Right cardiac atrium (tissue), 5 donors: ENCODE data around the gene CCDC137. TPM values are rescaled to one million over a fixed set of nuclear protein-coding genes. Genes with fewer than 3 reads are reported as not detected.
A peak's percentile ranks its signal among the peaks of the same experiment; 100 is the strongest.

ENCODE experiments used
- ATAC-seq, 2 donors: fragments of 200-7000 bp; cut with Tn5 transposase; one replicate each; pipeline versions ENCODE4 v1.8.0 to v1.9.1; 2020; ENCODE audit warnings: moderate library complexity in 2 of 2, mild to moderate bottlenecking in 1 of 2
- DNase-seq, 3 donors: peaks; one replicate each; pipeline ENCODE4 v3.0.0-alpha.2; 2020
- H3K27ac ChIP-seq: one replicate; pipeline ENCODE4 v1.5.1; 2013; ENCODE audit warnings: mild to moderate bottlenecking, low read length, control low read depth, moderate library complexity
- H3K27me3 ChIP-seq: one replicate; pipeline ENCODE4 v1.6.1; 2013; ENCODE audit not compliant: control insufficient read depth, insufficient read depth
- H3K4me1 ChIP-seq: one replicate; pipeline ENCODE4 v1.6.1; 2013; ENCODE audit warnings: low read length; ENCODE audit not compliant: control insufficient read depth, insufficient read depth
- H3K4me3 ChIP-seq: one replicate; pipeline ENCODE4 v1.5.1; 2013; ENCODE audit warnings: low read length, control low read depth
- H3K9me3 ChIP-seq: one replicate; pipeline ENCODE4 v1.6.1; 2013; ENCODE audit warnings: low read length; ENCODE audit not compliant: control insufficient read depth
- WGBS: extraction: QIAGEN DNeasy Blood & Tissue Kit; methylation state at CpG from one replicate; pipeline ENCODE4 v1.1.7; 2013; 5-methylcytosine and 5-hydroxymethylcytosine counted together
- intact Hi-C, 4 donors: fragments of 100-400 bp; cut with DNase I; formaldehyde crosslinking; loops; one replicate each; pipeline versions ENCODE4 v1.11.0 to v1.14.0; 2022 to 2023
- polyA plus RNA-seq: library from polyadenylated mRNA; stranded (reverse); fragments of 200-250 nt; gene quantifications from one replicate; pipeline ENCODE4 v1.2.3, GENCODE V29; 2013
- total RNA-seq, 4 donors: library from RNA; stranded (reverse); fragmentation: NEBNext Ultra II Directional; extraction: Animal tissue kit (Norgen Biotek cat#: 25700); gene quantifications; one replicate each; pipeline ENCODE4 v1.2.1, GENCODE V29; 2021
- donor health status: healthy with polysubstance abuse.
- donor health status: DM: no; HTN: yes; CAD: no.
- donor health status: DM: no; HTN: no; CAD: no.
- donor health status: DM: no; HTN: yes; CAD: no; lungs with severe emphysema.
- donor health status: DM: yes; HTN: yes; CAD: no.

CCDC137 gene
- total and polyA plus RNA-seq, 5 donors, result 5.0 to 10.9 (median 7.2) TPM

GRCh38 chr17:81683584-81684441, 17.3 kb downstream of the CCDC137 start, which contains the start of the genes ARL16 and HGS:
Gene ARL16, minus strand, starts transcription at chr17:81683797. Its CDS starts 44 bp downstream, at chr17:81683753.
Gene HGS, plus strand, starts transcription at chr17:81684011. Its CDS starts 56 bp downstream, at chr17:81684067.
- Histone ChIP-seq H3K4me3 (peak within 1 kb of the TSS; percentile 97), H3K4me1 (peaks cover 6% of the 10 kb centered on the region), H3K27me3 (no peaks in the 10 kb centered on the region), H3K9me3 (no peaks in the 10 kb centered on the region), H3K27ac (peak within 1 kb of the TSS; percentile 34)
- WGBS, result under 1% methylated on average over 112 of the region's 112 CpGs
- ATAC-seq (peak; percentile 98), DNase-seq (peak; percentile 98 to 99 (median 99))
- intact Hi-C loops, result no loop called here

- H3K4me1 ChIP-seq, result peaks cover 6% of the 10 kb centered on the region
- H3K4me3 ChIP-seq, result peak overlapping the region; percentile 97
- peak in 1 of 2 donors; percentile 13 for ATAC-seq
- DNase-seq, result no peak
- intact Hi-C loops, result no loop called here
- H3K9me3 ChIP-seq, result no peaks in the 10 kb centered on the region
- no peak overlapping the region for H3K27ac ChIP-seq
- no peaks in the 10 kb centered on the region for H3K27me3 ChIP-seq
- WGBS, result 5% methylated on average over 16 of the region's 16 CpGs
These were observed 17.9 kb downstream of the CCDC137 start for GRCh38 chr17:81684442-81684911.

- intact Hi-C loops, result no loop called here
- 78% methylated on average over 12 of the region's 12 CpGs for WGBS
- H3K9me3 ChIP-seq, result no peaks in the 10 kb centered on the region
- ATAC-seq (no peak), DNase-seq (no peak)
- H3K27me3 ChIP-seq, result no peaks in the 10 kb centered on the region
- peak overlapping the region; percentile 97 for H3K4me3 ChIP-seq
- no peak overlapping the region for H3K27ac ChIP-seq
- H3K4me1 ChIP-seq, result peaks cover 6% of the 10 kb centered on the region
These were observed 18.6 kb downstream of the CCDC137 start for GRCh38 chr17:81685108-81685507.

GRCh38 chr17:81686614-81687013, 20.1 kb downstream of the CCDC137 start:
- H3K27ac ChIP-seq, result no peak overlapping the region
- H3K4me1 ChIP-seq, result peaks cover 6% of the 10 kb centered on the region
- DNase-seq (no peak), ATAC-seq (no peak)
- no peak overlapping the region for H3K4me3 ChIP-seq
- no peaks in the 10 kb centered on the region for H3K9me3 ChIP-seq
- WGBS, result 92% methylated on average over 20 of the region's 20 CpGs
- H3K27me3 ChIP-seq, result no peaks in the 10 kb centered on the region
- intact Hi-C loops, result no loop called here

DNA sequence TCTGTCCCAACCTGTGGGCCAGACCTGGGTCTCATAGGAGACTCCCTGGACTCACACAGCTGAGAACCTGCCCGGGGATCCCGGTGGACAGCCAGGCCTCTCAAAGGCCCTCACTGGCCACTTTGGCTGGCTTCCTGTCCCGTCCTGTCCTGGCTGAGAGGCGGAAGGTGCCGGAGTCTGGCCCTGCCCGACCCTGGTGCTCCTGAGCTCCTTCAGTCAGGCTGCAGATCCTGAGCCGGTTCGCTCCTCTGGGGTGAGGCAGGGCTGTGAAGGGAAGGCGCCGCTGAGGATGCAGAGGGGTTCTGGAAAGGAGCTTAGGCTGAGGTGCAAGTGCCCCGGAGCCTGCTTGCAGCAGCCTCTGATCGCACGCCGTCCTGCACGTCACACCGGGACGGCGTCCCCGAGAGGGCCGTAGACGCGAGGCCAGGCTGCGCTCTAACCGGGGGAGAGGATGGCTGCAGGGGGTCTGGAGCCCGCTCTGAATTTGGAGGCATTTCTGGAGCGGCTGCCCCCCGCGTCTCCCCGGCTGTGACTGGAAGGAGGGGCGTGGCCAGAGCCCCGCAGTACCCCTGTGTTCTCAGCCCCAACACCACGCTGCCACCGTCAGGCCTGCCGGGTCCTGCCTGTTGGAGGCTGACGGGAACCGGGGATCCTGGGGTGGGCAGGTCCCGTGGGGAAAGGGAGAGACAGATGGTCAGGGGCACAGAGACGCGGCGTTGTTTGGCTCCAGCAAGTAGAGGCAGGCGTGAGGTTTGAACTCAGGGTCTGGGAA, 21.4 kb downstream of the CCDC137 start:
- WGBS, result 92% methylated on average over 41 of the region's 41 CpGs
- intact Hi-C loops, result no loop called here
- no peak for ATAC-seq
- Histone ChIP-seq H3K27ac (no peak overlapping the region), H3K9me3 (no peaks in the 10 kb centered on the region), H3K4me1 (peaks cover 6% of the 10 kb centered on the region), H3K4me3 (no peak overlapping the region), H3K27me3 (no peaks in the 10 kb centered on the region)
- no peak for DNase-seq

DNA sequence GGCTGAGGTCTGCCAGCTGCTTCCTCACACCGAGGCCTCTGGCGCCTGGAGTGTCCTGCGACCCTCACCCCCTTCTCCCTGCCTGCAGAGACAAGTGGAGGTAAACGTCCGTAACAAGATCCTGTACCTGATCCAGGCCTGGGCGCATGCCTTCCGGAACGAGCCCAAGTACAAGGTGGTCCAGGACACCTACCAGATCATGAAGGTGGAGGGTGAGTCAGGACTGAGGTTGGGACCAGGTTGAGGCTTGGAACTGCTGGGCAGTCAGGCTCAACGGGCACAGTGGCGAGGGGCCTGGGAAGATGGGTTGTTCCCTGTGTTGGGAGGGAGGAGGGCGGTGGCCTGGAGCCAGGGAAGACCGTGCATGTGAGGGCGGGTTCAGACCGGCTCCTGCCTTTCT, 22.1 kb downstream of the CCDC137 start:
- ATAC-seq (no peak), DNase-seq (no peak)
- no peak overlapping the region for H3K4me3 ChIP-seq
- H3K4me1 ChIP-seq, result peaks cover 6% of the 10 kb centered on the region
- no peaks in the 10 kb centered on the region for H3K9me3 ChIP-seq
- H3K27me3 ChIP-seq, result no peaks in the 10 kb centered on the region
- intact Hi-C loops, result no loop called here
- no peak overlapping the region for H3K27ac ChIP-seq
- WGBS, result 90% methylated on average over 14 of the region's 14 CpGs

DNA sequence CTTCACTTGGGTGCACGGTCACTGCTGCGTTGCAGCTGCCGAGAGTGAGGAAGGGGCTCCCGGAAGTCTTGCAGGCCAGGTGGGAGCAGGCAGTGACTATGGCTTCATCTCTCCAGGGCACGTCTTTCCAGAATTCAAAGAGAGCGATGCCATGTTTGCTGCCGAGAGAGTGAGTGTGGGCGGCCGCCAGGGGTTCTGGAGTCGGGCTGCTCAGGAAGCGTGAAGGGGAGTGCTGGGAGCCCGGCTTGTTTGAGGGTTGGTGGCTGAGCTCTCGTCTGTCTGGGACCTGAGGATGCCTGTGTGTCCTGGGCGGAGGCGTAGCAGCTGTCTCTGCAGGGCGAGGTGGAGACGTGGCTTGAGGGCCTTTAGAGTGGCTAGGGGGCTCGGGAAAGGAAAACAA, 23.5 kb downstream of the CCDC137 start:
- Histone ChIP-seq H3K9me3 (no peaks in the 10 kb centered on the region), H3K4me3 (no peak overlapping the region), H3K4me1 (peaks cover 3% of the 10 kb centered on the region), H3K27ac (no peak overlapping the region), H3K27me3 (no peaks in the 10 kb centered on the region)
- DNase-seq (no peak), ATAC-seq (no peak)
- WGBS, result 85% methylated on average over 18 of the region's 18 CpGs
- intact Hi-C loops, result no loop called here

DNA sequence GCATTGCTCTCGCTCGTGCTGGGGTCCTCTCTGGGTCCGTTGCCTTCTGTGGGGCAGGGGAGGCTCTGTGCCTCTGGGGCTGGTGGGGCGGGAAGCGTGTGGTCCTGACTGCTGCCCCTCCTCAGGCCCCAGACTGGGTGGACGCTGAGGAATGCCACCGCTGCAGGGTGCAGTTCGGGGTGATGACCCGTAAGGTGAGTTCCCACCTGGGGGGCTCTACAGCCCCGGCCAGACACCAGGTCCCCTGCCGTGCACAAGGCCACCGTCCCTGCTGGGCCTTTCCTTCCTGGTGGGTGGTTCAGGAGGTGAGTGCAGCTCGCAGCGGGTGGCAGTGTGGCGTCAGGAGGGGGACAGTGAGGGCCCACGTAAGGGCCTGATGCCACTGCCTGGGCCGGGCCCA, 24.0 kb downstream of the CCDC137 start:
- Histone ChIP-seq H3K9me3 (no peaks in the 10 kb centered on the region), H3K4me1 (no peaks in the 10 kb centered on the region), H3K27me3 (no peaks in the 10 kb centered on the region), H3K27ac (no peak overlapping the region), H3K4me3 (no peak overlapping the region)
- ATAC-seq, result no peak
- intact Hi-C loops, result no loop called here
- no peak for DNase-seq
- 85% methylated on average over 17 of the region's 17 CpGs for WGBS

DNA sequence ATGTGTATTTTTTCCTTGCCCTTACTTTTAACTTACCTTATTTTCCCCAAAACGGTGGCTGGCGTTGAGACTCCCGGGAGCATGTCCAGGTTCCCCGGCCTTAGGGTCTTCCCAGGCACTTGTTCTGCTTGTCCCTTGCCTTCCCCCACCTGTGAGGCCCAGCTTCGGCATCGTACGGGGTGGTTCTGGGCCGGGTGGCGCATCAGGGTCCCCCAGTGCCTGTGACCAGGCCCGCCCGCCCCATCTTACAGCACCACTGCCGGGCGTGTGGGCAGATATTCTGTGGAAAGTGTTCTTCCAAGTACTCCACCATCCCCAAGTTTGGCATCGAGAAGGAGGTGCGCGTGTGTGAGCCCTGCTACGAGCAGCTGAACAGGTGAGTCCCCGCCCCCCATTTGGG, 24.7 kb downstream of the CCDC137 start:
- intact Hi-C loops, result no loop called here
- 92% methylated on average over 18 of the region's 18 CpGs for WGBS
- ATAC-seq, result no peak

GRCh38 chr17:81691608-81692007, 25.1 kb downstream of the CCDC137 start:
- WGBS, result 97% methylated on average over 20 of the region's 20 CpGs
- DNase-seq (no peak), ATAC-seq (no peak)
- Histone ChIP-seq H3K4me3 (no peak overlapping the region), H3K9me3 (no peaks in the 10 kb centered on the region), H3K27ac (no peak overlapping the region), H3K27me3 (no peaks in the 10 kb centered on the region), H3K4me1 (no peaks in the 10 kb centered on the region)
- intact Hi-C loops, result no loop called here

More for the DNA sequence above, 24.7 kb downstream of the CCDC137 start:
- Histone ChIP-seq H3K4me3 (no peak overlapping the region), H3K4me1 (no peaks in the 10 kb centered on the region), H3K27me3 (no peaks in the 10 kb centered on the region), H3K27ac (no peak overlapping the region), H3K9me3 (no peaks in the 10 kb centered on the region)
- DNase-seq, result no peak
